WTC11 (cell line): Measurements from ENCODE around the gene SSC5D.

Experiments
- CREM ChIP-seq: sonication (generic); formaldehyde crosslinking; IDR thresholded peaks from 2 replicates; pipeline ENCODE4 v1.8.1; 2022; ENCODE audit warnings: mild to moderate bottlenecking, missing genetic modification reagents, moderate library complexity
- NR3C1 ChIP-seq: sonication (generic); formaldehyde crosslinking; conservative IDR thresholded peaks from 2 replicates; pipeline ENCODE4 v1.8.1; 2023; ENCODE audit warnings: low read depth, mild to moderate bottlenecking, missing genetic modification reagents
- TP53 ChIP-seq: sonication (generic); formaldehyde crosslinking; IDR thresholded peaks from 2 replicates; pipeline ENCODE4 v1.8.1; 2023; ENCODE audit warnings: mild to moderate bottlenecking, missing genetic modification reagents
- TF ChIP-seq, protein P1 (sequence below): fragments of 200-600 bp; IDR thresholded peaks from 2 replicates; pipeline ENCODE4 v1.8.0; 2022; ENCODE audit warnings: antibody characterized with exemption
- TF ChIP-seq, protein P2 (sequence below): sonication (generic); formaldehyde crosslinking; IDR thresholded peaks from 2 replicates; pipeline ENCODE4 v1.8.1; 2022; ENCODE audit warnings: mild to moderate bottlenecking, moderate library complexity, missing genetic modification reagents
- TF ChIP-seq, protein P3 (sequence below): sonication (generic); formaldehyde crosslinking; IDR thresholded peaks from 2 replicates; pipeline ENCODE4 v1.8.1; 2023; ENCODE audit warnings: mild to moderate bottlenecking, missing genetic modification reagents, moderate library complexity

DNA sequence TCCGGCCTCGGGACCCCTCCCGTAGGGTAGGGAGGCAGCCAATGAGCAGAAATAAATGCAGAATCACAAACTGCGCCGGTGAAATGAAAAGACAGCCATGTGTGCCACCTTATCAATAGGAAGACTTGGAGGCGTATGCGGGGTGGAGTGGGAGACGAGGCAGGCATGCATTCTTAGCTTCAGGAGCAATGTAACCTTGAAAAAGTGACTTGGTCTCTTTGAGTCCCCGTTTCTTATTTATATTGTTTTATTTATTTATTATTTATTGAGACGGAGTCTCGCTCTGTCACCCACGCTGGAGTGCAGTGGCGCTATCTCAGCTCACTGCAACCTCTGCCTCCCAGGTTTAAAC is 16.0 kb downstream of the SSC5D start:
- TF ChIP-seq, protein P1, sequence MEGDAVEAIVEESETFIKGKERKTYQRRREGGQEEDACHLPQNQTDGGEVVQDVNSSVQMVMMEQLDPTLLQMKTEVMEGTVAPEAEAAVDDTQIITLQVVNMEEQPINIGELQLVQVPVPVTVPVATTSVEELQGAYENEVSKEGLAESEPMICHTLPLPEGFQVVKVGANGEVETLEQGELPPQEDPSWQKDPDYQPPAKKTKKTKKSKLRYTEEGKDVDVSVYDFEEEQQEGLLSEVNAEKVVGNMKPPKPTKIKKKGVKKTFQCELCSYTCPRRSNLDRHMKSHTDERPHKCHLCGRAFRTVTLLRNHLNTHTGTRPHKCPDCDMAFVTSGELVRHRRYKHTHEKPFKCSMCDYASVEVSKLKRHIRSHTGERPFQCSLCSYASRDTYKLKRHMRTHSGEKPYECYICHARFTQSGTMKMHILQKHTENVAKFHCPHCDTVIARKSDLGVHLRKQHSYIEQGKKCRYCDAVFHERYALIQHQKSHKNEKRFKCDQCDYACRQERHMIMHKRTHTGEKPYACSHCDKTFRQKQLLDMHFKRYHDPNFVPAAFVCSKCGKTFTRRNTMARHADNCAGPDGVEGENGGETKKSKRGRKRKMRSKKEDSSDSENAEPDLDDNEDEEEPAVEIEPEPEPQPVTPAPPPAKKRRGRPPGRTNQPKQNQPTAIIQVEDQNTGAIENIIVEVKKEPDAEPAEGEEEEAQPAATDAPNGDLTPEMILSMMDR, result no peak; the same call in 1 of the 2 replicates
- TF ChIP-seq CREM (CRISPR knock-in tag) (no peak), TP53 (CRISPR knock-in tag) (no peak), NR3C1 (CRISPR knock-in tag) (no peak)
- TF ChIP-seq, protein P2, sequence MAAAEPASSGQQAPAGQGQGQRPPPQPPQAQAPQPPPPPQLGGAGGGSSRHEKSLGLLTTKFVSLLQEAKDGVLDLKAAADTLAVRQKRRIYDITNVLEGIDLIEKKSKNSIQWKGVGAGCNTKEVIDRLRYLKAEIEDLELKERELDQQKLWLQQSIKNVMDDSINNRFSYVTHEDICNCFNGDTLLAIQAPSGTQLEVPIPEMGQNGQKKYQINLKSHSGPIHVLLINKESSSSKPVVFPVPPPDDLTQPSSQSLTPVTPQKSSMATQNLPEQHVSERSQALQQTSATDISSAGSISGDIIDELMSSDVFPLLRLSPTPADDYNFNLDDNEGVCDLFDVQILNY (CRISPR knock-in tag), result no peak
- TF ChIP-seq, protein P3, sequence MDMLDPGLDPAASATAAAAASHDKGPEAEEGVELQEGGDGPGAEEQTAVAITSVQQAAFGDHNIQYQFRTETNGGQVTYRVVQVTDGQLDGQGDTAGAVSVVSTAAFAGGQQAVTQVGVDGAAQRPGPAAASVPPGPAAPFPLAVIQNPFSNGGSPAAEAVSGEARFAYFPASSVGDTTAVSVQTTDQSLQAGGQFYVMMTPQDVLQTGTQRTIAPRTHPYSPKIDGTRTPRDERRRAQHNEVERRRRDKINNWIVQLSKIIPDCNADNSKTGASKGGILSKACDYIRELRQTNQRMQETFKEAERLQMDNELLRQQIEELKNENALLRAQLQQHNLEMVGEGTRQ (CRISPR knock-in tag), result no peak
